Pancreas (tissue), 10 donors: ENCODE data around the gene MKLN1. TPM values are rescaled to one million over a fixed set of nuclear protein-coding genes. Genes with fewer than 3 reads are reported as not detected.

ENCODE experiments used
- ATAC-seq, 4 donors: fragments of 200-7000 bp; cut with Tn5 transposase; one replicate each; pipeline versions ENCODE4 v1.8.0 to v1.9.1; 2020; ENCODE audit warnings: mild to moderate bottlenecking in 4 of 4, moderate library complexity in 4 of 4
- DNase-seq, 6 donors: peaks; one replicate each; pipeline ENCODE4 v3.0.0-alpha.2; 2020
- FAIRE-seq: peaks from 2 replicates; lab custom pipeline; 2012; peaks lifted over from hg19 to GRCh38; lab: Jason Lieb, UNC
- H3K27ac ChIP-seq, 4 donors: fragments of 200-600 bp; sonication (generic); 1 replicate in 3 of 4; 2 replicates in 1 of 4; pipeline versions ENCODE4 v1.5.0 to v1.8.0; 2020
- H3K27me3 ChIP-seq, 4 donors: fragments of 200-600 bp; one replicate each; pipeline ENCODE4 v1.8.0; 2021
- H3K36me3 ChIP-seq, 3 donors: fragments of 200-600 bp; sonication (generic) in 1 of 3; one replicate each; pipeline versions ENCODE4 v1.5.0 to v1.8.0; 2020 to 2021
- H3K4me1 ChIP-seq, 3 donors: fragments of 200-600 bp; one replicate each; pipeline ENCODE4 v1.8.0; 2021
- H3K4me3 ChIP-seq, 4 donors: fragments of 200-600 bp; sonication (generic) in 2 of 4; one replicate each; pipeline versions ENCODE4 v1.5.0 to v1.8.0; 2020 to 2021
- H3K9me3 ChIP-seq, 4 donors: fragments of 200-600 bp; one replicate each; pipeline ENCODE4 v1.8.0; 2021
- WGBS, 2 donors: extraction: QIAGEN DNeasy Blood & Tissue Kit; methylation state at CpG; one replicate each; pipeline ENCODE4 v1.1.7; 2013; 5-methylcytosine and 5-hydroxymethylcytosine counted together
- intact Hi-C, 3 donors: fragments of 100-400 bp; cut with DNase I; formaldehyde crosslinking; loops; one replicate each; pipeline versions ENCODE4 v1.11.1 to v1.14.2; 2022
- polyA plus RNA-seq, 2 donors: library from polyadenylated mRNA; stranded (reverse); fragments of 200-250 nt; gene quantifications; one replicate each; pipeline ENCODE4 v1.2.3, GENCODE V29; 2013
- total RNA-seq, 6 donors: library from RNA; stranded (reverse); fragmentation: NEBNext Ultra II Directional in 4 of 6; extraction: Animal tissue kit (Norgen Biotek cat#: 25700) in 4 of 6; gene quantifications; one replicate each; pipeline versions ENCODE4 v1.2.1 to v1.2.4, GENCODE V29; 2021 to 2023
- TF ChIP-seq, protein P1 (sequence below), 4 donors: fragments of 200-600 bp; sonication (generic) in 3 of 4; IDR thresholded peaks; one replicate each; pipeline versions ENCODE4 v1.5.0 to v1.8.0; 2021; ENCODE audit warnings: antibody characterized with exemption in 4 of 4
- donor health status: healthy with polysubstance abuse.
- donor health status: DM: no; HTN: no; CAD: no; lungs with moderate emphysema.
- donor health status: DM: no; HTN: no; CAD: no.
- donor health status: control.
- donor health status: control.
- donor health status: Bipolar disorder and iron deficiency.
- donor health status: DM: yes; HTN: yes; CAD: no.
- donor health status: DM: no; HTN: no; CAD: no.
- donor health status: DM: no; HTN: no; CAD: no.
- donor health status: DM: yes; HTN: yes; CAD: no.

MKLN1 gene
- total and polyA plus RNA-seq, 8 donors, result 7.0 to 30.2 (median 21.6) TPM

DNA sequence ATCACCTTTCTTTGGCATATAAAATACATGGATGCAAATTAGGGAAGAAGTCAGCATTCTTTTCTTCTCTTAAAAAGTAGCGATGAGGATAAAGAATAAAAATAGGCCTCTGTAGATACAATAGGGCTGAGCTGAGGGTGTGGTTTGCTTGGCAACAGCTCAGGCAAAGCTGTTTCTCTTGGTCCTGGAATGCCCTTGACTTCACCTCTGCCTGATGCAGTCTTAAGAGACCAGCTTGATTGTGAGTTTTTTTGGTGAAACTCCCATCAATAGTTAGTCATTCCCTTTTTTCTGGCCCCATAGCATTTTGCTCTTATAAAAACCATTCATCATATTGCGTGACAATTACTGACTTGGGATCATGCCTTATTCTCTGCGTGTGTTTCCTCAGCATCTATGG lies 42.1 kb upstream of the MKLN1 start:
- TF ChIP-seq, protein P1, sequence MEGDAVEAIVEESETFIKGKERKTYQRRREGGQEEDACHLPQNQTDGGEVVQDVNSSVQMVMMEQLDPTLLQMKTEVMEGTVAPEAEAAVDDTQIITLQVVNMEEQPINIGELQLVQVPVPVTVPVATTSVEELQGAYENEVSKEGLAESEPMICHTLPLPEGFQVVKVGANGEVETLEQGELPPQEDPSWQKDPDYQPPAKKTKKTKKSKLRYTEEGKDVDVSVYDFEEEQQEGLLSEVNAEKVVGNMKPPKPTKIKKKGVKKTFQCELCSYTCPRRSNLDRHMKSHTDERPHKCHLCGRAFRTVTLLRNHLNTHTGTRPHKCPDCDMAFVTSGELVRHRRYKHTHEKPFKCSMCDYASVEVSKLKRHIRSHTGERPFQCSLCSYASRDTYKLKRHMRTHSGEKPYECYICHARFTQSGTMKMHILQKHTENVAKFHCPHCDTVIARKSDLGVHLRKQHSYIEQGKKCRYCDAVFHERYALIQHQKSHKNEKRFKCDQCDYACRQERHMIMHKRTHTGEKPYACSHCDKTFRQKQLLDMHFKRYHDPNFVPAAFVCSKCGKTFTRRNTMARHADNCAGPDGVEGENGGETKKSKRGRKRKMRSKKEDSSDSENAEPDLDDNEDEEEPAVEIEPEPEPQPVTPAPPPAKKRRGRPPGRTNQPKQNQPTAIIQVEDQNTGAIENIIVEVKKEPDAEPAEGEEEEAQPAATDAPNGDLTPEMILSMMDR (IDR thresholded peaks at IDR 0.05), result no peak
- ATAC-seq, result no peak
- no peaks in the 10 kb centered on the region for H3K27me3 ChIP-seq
- H3K36me3 ChIP-seq, result no peaks in the 10 kb centered on the region
- FAIRE-seq, result no peak
- WGBS, 2 donors, result 87 to 92% methylated on average over 3 of the region's 3 CpGs
- no peaks in the 10 kb centered on the region for H3K9me3 ChIP-seq
- no peaks in the 10 kb centered on the region for H3K4me1 ChIP-seq
- intact Hi-C loops, result no loop called here
- no peak for DNase-seq
- H3K4me3 ChIP-seq, result no peak overlapping the region
- no peak overlapping the region for H3K27ac ChIP-seq

DNA sequence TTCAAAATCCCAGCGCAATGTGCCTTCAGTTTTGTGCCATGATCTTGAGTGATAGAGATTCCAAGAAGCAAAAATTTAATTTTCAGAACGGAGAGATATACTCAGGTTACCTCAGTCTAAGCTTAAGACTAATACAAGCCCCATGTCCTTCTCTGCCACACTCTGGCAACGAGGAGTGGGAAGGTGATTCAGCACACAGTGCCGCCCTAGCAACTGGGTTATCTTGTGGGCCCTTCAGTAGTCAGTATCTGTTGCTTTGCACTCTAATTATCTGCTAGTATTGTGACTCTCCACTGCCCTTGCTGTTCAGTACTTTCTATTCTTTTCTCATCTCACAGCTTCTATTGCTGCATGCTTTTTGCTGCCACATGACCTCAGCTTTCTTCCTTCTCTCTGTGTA lies 39.2 kb upstream of the MKLN1 start:
- FAIRE-seq (no peak), ATAC-seq (peak in 1 of 4 donors; percentile 55), DNase-seq (no peak)
- intact Hi-C loops, result no loop called here
- Histone ChIP-seq H3K4me3 (no peak overlapping the region), H3K36me3 (no peaks in the 10 kb centered on the region), H3K27me3 (no peaks in the 10 kb centered on the region), H3K4me1 (no peaks in the 10 kb centered on the region), H3K9me3 (no peaks in the 10 kb centered on the region), H3K27ac (no peak overlapping the region)
- TF ChIP-seq, protein P1 (IDR thresholded peaks at IDR 0.05), result no peak
- 88 to 92% methylated on average over 4 of the region's 4 CpGs for WGBS, 2 donors

DNA sequence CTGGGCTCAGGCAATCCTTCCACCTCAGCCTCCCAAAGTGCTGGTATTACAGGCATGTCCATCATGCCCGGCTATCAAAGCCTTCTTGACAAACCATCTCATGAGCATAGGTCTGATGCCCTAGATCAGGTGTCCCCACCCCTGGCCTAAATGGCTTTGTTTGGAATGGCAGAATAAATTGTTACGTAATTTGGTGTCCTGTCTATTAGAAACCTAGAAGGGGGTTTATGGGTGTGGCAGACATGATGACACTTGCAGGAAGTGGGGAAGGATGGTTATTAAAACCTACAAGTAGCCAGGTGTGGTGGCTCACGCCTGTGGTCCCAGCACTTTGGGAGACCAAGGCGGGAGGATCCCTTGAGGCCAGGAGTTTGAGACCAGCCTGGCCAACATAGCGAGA lies 38.6 kb upstream of the MKLN1 start:
- no peaks in the 10 kb centered on the region for H3K27me3 ChIP-seq
- intact Hi-C loops, result no loop called here
- H3K4me3 ChIP-seq, result no peak overlapping the region
- no peaks in the 10 kb centered on the region for H3K36me3 ChIP-seq
- no peaks in the 10 kb centered on the region for H3K9me3 ChIP-seq
- ATAC-seq (no peak), FAIRE-seq (no peak), DNase-seq (no peak)
- H3K4me1 ChIP-seq, result no peaks in the 10 kb centered on the region
- 93 to 95% methylated on average over 5 of the region's 5 CpGs for WGBS, 2 donors
- no peak overlapping the region for H3K27ac ChIP-seq
- TF ChIP-seq, protein P1 (IDR thresholded peaks at IDR 0.05), result no peak

DNA sequence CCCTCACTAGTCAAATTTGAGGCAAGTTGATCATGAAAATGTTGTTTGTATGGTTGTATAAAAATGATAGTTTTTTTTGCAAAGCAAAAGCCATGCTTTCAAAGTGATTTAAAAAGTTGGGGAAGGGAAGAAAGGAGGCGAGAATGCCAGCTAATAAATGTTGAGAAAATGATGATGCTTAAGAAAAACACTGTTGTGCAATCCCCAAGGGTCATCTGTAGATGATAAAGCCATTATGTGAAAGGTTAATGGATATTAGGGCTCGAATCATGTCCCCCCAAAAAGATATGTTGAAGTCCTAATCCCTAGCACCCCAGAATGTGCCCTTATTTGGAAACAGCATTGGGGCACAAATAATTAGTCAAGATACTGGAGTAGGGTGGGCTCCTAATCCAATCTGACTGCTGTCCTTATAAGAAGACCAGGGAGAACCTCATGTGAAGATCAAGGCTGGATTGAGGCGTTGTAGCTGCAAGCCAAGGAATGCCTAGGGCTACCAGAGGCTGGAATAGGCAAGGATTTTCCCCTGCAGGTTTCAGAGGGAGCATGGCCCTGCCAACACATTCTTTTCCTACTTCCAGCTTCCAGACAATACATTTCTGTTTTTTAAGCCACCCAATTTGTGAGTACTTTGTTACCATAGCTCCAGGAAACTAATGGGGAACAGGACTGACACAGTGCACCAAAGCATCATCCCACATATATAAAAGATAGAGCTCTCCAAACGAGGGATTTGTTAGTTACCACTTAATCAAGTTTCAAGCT lies 35.4 kb upstream of the MKLN1 start:
- no peak for FAIRE-seq
- 73 to 76% methylated on average over 4 of the region's 4 CpGs for WGBS, 2 donors

DNA sequence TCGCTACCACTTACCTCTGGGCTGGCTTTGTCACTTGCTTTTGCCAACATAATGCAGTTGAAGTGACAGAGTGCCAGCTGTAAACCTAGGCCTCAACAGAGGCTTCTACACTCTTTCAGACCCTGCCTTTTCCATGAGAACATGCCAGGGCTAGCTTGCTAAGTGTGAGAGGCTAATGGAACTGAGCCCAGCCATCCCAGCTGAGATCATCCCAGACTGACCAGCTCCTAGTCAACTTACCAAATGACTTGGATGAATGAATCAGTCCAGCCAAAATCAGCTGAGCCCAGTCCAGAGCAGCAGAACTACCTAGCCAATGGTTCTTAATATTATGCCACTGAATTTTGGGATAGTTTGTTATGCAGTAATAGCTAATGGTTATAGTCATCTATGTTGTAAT lies 34.7 kb upstream of the MKLN1 start:
- Histone ChIP-seq H3K9me3 (no peaks in the 10 kb centered on the region), H3K36me3 (no peaks in the 10 kb centered on the region), H3K27ac (no peak overlapping the region), H3K27me3 (no peaks in the 10 kb centered on the region), H3K4me1 (no peaks in the 10 kb centered on the region), H3K4me3 (no peak overlapping the region)
- intact Hi-C loops, result no loop called here
- no peak for ATAC-seq
- TF ChIP-seq, protein P1 (IDR thresholded peaks at IDR 0.05), result no peak
- no peak for DNase-seq
- no peak for FAIRE-seq
- WGBS, 2 donors, result 92 to 100% methylated on average over 1 of the region's 1 CpG

More for the DNA sequence above, 35.4 kb upstream of the MKLN1 start:
- Histone ChIP-seq H3K36me3 (no peaks in the 10 kb centered on the region), H3K4me1 (no peaks in the 10 kb centered on the region), H3K27me3 (no peaks in the 10 kb centered on the region), H3K9me3 (no peaks in the 10 kb centered on the region), H3K27ac (no peak overlapping the region), H3K4me3 (no peak overlapping the region)
- DNase-seq (no peak), ATAC-seq (no peak)
- TF ChIP-seq, protein P1 (IDR thresholded peaks at IDR 0.05), result no peak
- intact Hi-C loops, result no loop called here
